CD4-positive, alpha-beta T cell treated with Interleukin-12 subunit alpha and Interleukin-12 subunit beta, for 1 hour (primary cell): ENCODE measurements around the gene FBXO30.

Experiments used
- DNase-seq: peaks from one replicate; pipeline ENCODE4 v3.0.0-alpha.2; 2020

The FBXO30 gene

DNA sequence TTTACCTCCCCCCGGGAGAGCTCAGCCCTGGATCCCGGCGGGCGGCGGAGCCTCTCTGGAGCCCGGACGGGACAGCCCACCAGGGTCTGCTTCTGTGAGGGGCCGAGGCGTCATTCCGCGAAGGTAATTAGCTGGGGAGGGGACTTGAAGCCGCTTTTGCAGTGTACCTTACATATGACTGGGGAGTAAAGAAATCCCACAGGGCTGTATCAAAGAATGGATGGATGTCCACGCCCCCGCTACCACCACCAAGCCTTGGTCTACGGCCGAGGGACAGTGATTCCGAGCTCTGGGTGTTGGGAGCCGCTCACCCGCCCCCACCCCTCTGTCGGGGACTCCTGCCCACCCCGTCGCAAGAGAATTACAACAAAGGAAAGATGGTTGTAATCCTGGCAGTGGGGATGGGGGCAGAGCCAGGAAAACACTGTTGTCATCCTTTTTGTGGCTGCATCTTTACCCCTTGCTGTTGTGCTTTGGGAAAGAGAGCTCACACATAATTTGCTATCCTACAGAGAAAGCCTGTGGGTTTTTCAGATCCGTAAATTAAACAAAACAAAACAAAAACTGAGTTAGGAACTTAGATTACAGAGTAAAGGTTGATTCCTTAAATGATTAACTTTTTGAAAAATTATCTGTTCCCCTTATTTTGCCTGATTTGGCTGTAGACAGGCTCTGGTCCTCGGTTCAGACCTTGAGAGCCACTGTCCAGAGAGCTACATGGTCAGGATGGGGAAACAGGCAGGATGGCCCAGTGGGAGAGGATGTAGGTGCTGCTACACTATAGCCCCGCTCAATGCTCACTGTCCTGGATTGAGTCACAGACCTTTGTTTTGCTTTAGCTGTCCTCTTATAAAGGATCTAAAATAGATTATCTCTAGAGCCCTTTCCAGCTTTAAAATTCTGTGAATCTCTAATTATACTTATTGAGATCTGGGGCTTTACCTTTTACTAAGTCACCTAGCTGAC lies 997 bp upstream of the FBXO30 start:
- DNase-seq: no peak

DNA sequence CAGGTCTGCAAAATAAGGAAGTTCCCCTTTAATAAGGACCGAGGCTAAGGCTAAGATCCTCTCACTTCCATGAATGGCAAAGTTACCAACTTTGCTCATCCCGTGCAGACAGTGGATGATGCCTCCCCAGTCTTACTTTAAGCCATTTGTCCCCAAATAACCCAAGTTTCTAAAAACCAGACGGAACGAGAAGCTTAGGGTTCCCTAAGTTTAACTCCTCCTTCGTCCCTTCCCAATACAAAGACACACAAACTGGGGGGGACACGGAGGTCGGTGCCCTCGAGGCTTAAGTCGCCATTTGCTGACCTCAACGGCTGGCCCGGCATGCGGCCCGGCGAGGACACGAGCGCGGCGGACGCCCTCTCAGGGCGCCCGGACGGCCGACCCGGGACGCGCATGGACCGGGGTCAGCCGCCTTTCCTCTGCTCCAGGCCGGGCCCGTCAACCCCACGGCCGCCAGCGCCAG lies 527 bp downstream of the FBXO30 start:
- peak; percentile 13 for DNase-seq

DNA sequence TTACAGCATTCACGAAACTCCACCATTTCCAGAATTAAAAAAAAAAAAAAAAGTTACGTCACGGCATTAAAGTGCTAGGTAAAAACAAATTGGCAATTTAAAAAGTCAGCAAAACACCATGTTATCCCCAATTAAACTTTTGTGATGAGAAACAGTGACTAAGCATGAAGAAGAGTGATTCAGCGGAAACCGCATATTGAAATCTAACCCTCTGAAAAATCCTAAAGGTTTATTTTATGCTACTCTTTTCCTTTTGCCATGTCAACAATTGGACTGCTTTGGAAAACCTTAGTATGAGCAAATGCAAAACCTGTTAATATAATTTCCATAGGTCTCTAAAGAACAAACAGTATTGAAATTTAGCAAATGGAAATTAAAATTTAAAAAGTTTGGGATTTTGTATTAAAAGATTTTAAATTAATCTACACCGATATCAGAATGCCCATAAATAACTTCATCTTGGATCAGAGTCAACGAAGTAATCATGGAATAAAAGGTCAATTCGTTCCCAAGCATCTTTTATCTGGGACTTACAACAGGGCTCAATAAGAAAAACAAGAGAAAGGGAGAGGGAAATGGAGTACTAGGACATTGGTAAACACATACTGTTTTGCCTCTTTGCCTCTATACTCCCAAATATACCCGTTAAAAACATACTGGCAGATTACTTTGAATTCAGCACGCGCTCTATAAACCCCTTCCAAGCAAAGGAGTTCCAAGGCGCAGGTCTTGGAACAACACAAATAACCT lies 1.1 kb downstream of the FBXO30 start:
- no peak for DNase-seq

DNA sequence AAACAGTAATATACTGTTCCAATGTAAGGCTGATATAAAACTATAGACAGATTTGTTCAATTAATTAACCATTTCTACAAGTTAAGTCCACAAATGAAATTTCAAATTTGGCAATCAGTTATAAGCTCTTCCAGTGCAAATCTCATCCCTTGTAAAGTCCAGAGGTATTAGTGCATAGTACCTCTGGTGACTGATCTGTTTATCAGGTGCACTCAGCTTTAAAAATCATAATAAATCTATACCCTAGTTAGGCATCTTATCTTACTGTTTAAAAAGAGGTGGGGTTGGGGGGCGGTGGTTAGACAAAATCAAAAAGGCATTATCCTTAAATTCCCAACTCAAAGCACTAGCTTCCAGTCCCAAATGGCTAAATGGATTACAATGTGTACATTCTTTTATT lies 2.9 kb downstream of the FBXO30 start:
- DNase-seq: no peak

DNA sequence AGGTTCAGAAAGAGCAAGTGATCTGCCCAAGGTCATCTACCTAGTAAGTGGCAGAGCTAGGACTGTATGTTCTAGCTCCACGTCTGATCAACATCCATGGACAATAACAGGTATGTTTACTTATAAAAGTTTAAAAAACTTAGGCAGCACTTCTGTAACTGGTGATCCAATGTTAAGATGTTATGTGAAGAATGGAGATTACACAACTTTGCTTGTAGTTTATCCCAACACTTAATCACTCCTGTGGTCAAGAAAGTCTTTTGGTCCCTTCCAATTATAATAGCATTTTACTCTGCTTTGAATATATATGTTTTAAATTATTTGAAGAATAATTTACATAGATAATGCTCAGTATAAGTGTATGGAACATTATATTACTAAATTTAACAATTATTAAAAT lies 4.8 kb downstream of the FBXO30 start:
- no peak for DNase-seq

DNA sequence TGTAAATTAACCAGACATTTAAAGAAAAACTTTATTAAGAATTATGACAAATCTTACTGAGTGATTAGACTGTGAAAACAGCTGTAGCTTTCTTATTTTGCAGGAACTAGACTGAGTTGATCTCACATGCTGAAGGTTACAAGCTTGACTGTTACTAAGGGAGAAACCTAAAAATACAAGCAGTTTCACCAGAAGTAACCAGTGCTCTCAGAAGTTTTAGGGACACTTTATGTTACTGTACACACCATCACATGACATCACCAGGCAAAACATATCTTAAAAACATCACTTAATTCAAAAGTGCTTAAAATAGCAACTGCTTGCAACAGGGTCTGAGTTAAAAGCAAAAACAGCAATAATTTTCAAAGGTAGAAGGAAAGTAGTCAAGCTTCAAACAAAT lies 5.4 kb downstream of the FBXO30 start:
- no peak for DNase-seq

DNA sequence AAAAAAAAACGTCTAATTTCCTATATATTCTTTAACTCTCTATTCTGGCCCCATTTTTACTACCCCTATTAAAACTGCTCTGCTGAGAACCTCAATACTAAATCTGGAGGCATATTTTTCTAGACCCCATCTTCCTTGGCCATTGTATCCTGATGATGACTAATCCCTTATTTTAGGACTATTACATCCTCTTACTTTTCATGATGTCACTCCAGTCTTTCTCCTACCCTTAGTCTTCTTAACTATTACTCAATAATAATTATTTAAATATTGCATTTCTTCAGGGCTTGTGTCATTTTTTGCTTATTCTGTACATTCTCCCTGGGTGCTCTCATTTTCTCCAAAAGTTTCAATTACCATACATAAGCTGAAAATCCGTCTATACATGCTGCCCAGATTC lies 6.4 kb downstream of the FBXO30 start:
- no peak for DNase-seq

DNA sequence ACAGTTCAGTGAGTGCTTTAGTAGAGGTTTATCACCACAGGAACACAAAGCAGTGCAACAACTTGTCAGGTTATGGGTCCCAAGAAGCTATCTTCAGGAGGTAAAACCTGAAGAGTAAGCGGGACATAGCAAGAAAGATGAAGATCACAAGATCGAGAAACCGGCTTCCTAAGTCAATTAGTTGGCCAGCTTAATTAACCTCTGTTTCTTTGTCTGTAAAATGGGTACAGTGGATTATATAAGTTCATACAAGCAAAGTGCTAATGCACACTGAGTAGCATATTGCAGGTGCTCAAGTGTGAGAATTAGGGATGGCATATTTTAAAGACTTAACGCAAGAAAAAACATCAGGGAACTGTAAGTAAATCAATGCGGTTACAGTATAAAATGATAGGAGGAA lies 12.5 kb downstream of the FBXO30 start:
- no peak for DNase-seq

DNA sequence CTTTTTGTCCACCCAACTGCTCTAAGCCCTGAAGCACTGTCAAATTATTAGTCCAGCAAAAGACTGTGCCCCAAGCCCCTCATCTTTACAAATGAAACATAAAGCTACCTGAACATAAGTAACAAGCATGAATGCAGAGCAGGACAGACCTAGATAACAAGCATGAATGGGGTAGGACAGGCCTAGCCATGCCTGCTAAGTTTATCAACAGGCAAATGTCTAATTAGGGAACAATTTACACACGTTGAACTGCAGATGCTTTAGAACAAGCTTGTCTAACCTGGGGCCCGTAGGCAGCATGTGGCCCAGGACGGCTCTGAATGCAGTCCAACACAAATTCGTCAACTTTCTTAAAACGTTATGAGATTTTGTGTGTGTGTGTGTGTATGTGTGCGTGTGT lies 13.6 kb downstream of the FBXO30 start:
- DNase-seq: no peak

DNA sequence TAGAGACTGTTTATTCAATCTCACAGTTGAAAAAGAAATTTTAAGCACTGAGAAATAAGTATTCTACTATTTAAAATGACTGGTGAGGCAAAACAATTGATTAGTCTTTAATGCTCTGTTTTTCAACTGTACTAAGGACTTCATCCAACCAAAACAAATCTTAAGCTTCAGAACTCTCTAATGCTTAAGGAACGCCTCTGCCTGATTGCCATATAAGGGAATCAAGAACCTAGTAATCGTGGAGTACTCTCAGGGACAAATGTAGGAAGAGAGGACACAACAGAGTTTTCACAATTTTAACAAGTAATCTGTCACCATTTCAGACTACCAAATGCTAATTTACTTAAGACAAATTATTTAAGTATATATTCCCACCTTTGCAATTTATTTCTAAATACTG lies 16.1 kb downstream of the FBXO30 start:
- DNase-seq: no peak

DNA sequence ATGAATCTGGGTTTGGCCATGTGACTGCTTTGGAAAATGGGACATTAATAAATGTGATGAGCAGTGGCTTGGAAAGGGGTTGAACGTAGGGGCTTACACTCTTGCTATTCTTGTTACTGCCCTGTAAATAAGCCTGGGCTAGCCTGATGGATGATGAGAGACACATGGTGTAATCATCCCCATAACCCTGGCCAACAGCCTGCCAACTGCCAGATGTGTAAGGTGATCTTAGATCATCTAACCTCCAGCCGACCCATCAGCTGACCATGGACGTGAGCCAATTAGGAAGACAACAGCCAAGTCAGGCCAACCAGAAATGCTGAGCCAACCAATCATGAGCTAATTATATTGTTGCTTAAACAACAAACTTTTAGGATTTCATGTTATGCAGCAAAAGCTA lies 25.2 kb downstream of the FBXO30 start:
- no peak for DNase-seq

DNA sequence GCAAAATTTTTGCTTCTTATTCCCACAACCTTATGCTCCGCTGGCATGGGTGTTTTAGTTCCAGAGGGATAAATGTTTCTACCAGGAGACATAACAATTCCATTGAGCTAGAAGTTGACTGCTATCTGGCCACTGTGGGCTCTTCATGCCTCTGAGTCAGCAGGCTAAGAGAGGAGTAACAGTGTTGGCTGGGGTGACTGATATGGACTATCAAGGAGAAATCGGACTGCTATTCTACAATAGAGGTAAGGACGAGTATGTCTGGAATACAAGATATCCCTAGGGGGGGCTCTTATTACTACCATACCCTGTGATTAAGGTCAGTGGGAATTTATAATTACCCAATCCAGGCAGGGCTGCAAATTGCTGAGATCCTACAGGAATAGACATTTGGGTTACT lies 26.9 kb downstream of the FBXO30 start:
- DNase-seq: no peak

DNA sequence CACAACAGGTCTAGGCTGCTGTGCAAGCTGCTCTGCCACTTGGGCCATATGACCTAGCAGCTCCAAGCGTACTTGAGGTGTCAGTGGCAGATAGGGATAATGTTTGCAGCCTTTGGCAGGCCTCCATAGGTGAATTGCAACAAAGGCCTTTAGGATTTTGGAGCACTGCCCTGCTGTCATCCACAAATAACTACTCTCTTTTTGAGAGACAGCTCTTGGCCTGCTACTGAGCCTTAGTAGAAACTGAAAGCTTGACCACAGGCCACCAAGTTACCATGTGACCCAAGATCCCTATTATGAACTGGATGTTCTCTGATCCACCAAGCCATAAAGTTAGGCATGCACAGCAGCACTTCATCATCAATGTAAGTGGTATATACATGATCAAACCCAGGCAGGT lies 29.9 kb downstream of the FBXO30 start:
- no peak for DNase-seq

DNA sequence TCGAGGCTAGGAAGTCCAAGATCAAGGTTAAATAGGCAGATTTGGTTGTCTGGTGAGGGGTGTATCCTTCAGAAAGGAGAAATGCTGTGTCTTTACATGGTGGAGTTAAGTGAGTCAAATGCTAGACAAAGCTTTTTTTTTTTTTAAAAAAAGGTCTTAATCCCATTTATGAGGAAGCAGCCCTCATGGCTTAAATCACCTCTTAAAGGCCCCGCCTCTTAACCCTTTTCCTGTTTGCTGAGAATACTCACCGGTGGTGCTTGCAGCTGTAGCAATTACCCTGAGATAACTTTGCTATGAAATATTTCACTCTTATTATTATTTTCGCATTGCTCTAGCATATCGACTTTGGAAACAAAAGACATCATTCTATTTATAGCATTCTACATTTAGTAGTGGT lies 30.8 kb downstream of the FBXO30 start:
- DNase-seq: no peak

DNA sequence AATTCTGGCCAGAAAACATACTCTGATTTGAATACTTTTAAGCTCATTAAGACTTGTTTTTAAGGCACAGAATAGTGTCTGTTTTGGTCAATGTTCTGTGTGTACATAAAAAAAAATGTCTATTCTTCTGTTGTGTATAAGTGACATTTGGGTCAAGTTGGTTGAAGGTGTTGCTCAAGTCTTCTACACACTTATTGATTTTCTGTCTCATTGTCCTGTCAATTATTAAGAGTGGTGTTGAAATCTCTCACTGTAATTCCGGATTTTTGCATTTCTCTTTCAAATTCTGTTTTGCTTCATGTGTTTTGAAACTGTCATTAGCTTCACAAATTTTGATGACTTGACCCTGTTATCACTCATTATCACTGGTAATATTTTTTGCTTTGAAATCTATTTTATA lies 41.7 kb downstream of the FBXO30 start:
- DNase-seq: no peak

DNA sequence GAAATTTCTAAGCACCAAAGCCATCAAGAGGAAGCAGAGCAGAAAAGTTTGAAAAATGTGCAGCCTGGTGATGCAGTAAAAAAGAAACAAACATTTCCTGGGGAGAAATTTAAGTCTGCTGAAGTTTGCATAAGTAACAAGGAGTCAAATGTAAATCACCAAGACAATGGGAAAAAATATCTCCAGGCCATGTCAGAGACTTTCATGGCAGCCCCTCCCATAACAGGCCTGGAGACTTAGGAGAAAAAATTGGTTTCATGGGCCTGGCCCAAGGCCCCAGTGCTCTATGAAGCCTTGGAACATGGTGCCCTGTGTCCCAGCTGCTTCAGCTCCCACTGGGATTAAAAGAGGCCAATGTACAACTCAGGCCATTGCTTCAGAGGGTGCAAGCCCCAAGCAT lies 49.1 kb downstream of the FBXO30 start:
- DNase-seq: no peak

DNA sequence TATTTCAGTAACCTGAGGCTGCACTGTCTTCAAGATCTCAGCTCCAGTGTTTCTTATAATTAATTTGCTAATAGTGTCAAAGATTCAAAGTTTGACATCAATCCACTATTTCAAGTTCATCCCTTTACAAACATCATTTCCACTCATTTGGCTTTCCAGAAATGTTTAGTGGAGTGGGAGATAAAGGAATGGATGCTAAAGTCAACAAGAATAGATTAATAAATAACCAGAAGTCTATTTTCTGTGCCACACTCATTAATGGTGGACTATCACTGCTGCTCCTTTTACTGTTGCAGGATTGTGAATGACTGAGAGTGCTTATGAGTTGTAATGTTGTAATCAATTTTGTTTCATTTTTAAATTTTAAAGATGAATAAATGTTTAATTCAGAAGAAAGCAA lies 50.9 kb downstream of the FBXO30 start:
- DNase-seq: no peak

DNA sequence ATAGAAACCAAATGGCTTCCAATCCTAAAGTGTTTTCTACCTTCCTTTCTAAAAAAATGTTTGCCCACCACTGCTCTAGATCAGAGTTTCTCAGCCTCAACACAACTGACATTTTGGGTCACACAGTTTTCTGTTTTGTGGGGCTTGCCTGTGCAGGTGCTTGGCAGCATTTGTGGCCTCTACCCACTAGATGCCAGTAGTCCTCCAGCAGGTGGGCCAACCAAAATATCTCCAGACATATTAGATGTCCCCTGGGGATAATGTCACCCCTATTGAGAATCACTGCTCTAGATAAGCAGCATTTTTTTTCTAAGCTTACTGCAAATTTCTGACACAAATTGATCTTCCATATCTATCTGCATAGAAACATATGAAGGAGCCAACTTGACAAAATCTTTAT lies 53.0 kb downstream of the FBXO30 start:
- peak; percentile 12 for DNase-seq

DNA sequence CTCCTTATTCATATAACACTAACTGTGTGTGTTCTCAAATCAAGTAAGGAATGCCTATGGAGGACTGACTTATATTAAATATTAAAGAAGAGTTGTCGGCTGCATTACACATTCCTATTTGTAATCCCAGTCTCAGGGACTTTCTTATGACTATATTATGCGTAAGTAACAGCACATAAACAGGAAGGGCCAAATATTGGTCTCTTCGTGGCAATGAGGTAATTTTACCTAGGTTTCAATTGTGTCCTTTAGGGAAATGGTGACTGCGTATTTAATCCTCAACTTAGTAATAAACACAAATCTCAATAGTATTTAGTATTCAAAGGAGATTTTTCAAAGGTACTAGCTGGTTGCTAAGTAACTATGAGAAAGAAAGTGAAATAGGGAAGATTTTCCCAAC lies 56.5 kb downstream of the FBXO30 start:
- DNase-seq: no peak

DNA sequence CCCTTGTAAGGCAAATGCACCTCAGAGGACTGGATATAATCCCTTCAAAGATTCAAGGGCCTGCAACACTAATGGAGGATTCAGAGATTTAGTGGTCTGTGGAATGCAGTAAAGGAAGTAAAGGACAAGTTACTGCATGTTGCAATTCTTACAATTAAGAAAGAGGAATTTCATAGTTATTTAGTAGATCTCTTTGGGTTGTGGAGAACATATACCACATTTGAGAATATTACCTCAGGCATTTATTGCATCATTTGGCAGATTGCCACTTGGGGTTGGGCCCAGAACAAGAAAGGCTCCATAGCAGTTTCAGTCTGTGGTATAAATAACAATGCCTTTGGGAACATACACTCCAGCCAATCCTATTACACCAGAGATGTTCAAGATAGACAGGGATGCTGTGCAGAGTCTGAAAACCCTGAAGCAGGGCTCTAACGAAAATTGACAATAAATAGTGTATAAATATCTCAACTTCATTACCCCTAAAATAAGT lies 58.4 kb downstream of the FBXO30 start:
- no peak for DNase-seq

DNA sequence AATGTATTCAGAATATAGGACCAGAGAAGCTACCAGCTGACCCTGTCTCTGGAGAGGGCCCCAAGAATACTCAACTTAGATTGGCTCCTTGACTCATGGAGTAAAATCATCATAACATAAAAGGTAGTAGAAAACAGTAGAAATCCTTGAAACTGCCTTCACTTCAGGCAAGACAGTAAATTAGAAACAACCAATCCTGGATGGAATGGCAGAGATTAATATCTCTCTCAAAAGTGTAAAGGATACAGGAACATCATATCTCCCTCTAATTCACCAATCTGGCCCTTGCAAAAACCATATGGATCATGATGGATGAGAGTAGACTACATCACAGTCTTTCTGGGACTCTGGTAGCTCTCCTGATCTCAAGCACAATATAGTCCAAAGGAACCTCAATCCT lies 58.9 kb downstream of the FBXO30 start:
- DNase-seq: no peak

DNA sequence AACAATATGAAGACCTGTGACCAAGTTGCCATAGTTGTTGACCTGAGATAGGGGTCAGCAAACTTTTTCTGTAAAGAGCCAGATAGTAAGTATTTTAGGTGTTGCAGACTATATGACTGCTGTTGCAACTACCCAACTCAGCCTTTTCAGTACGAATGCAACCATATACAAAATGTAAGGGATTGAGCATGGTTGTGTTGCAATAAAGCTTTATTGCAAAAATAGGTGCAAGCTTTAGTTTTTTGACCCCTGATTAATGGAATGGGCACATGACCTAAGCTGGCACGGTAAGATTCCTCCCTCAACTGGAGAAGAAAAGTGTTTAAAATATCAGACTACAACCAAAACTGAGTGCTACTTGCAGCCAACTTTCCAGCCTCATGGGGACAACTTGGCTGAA lies 62.0 kb downstream of the FBXO30 start:
- no peak for DNase-seq

DNA sequence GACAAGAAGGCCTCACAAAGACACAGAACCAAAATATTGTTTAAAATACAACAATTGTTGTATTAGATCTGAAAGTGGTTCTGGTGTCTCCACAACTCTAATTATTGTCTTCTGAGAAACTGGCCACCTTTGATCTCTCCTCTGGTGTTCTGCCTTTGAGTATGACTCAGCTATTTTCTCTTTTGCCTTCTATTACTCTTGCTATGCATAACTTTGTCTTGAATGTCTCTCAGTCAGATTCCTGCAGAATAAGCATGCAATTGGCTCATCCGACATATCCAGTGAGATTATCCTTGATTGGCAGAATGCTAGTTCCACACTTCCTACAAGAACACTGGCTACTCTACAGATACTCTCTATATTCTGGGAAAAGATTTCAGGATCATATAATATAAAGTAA lies 65.0 kb downstream of the FBXO30 start:
- no peak for DNase-seq

DNA sequence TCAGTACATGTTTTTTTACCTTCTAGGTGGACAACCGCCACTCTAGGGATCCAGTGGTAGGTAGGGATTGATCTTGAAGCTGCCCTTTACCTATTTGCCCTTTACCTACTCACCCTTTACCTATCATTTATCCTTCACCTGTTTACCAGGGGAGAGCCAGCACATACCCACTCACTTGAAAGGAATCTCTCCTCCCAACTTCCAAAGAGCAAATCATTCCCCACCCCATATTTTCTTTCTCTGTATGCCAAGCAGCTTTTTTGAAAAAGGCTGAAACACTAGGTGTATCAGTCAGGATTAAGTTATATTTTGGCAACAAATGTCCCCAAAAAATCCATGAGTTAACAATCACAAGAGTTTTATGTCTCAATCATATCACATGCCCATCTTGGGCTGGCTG lies 68.7 kb downstream of the FBXO30 start:
- no peak for DNase-seq
